Keratinocyte (primary cell): ENCODE data around the gene PXDN. TPM values are rescaled to one million over a fixed set of nuclear protein-coding genes. Genes with fewer than 3 reads are reported as not detected.

Source experiments
- DNase-seq: peaks from one replicate; pipeline ENCODE4 v3.0.0-alpha.2; 2011; ENCODE audit warnings: low read depth, missing footprints, low spot score
- FAIRE-seq: peaks from 2 replicates; lab custom pipeline; 2011; peaks lifted over from hg19 to GRCh38; lab: Jason Lieb, UNC
- H2AFZ ChIP-seq: 2 replicates; pipeline ENCODE4 v1.6.0; 2012; ENCODE audit warnings: low read length, control low read depth, inconsistent platforms; ENCODE audit not compliant: control insufficient read depth
- H3K27ac ChIP-seq: 2 replicates; pipeline ENCODE4 v1.5.1; 2011; ENCODE audit warnings: low read length; ENCODE audit not compliant: control insufficient read depth, insufficient read depth
- H3K27me3 ChIP-seq: 3 replicates; pipeline ENCODE4 v1.6.0; 2011; ENCODE audit warnings: low read length; ENCODE audit not compliant: control insufficient read depth, insufficient read depth; ENCODE audit errors: extremely low read depth
- H3K36me3 ChIP-seq, 2 experiments: 2 replicates in 1 of 2; 3 replicates in 1 of 2; pipeline ENCODE4 v1.5.1; 2011; ENCODE audit warnings: low read length in 2 of 2, mild to moderate bottlenecking in 1 of 2; ENCODE audit not compliant: control insufficient read depth in 2 of 2, insufficient read depth in 2 of 2; ENCODE audit errors: extremely low read depth in 1 of 2
- H3K4me1 ChIP-seq: 3 replicates; pipeline ENCODE4 v1.5.1; 2011; ENCODE audit warnings: low read length; ENCODE audit not compliant: control insufficient read depth, insufficient read depth; ENCODE audit errors: extremely low read depth
- H3K4me2 ChIP-seq: 3 replicates; pipeline ENCODE4 v1.6.0; 2011; ENCODE audit warnings: low read depth, low read length; ENCODE audit not compliant: control insufficient read depth, insufficient read depth; ENCODE audit errors: extremely low read depth
- H3K4me3 ChIP-seq, 3 experiments: fragments of 200-600 bp in 1 of 3; sonication (generic) in 1 of 3; 2 replicates in 2 of 3; 3 replicates in 1 of 3; pipeline ENCODE4 v1.5.1; 2011 to 2016; ENCODE audit warnings: low read length in 3 of 3, mild to moderate bottlenecking in 3 of 3, control low read depth in 2 of 3, inconsistent platforms in 1 of 3, low read depth in 1 of 3, mixed read lengths in 1 of 3, mixed run types in 1 of 3, moderate library complexity in 1 of 3; ENCODE audit not compliant: control insufficient read depth in 2 of 3, insufficient read depth in 2 of 3; ENCODE audit errors: extremely low read depth in 1 of 3
- H3K79me2 ChIP-seq: 2 replicates; pipeline ENCODE4 v1.6.0; 2012; ENCODE audit warnings: low read length; ENCODE audit not compliant: control insufficient read depth, insufficient read depth
- H3K9ac ChIP-seq: 3 replicates; pipeline ENCODE4 v1.6.0; 2011; ENCODE audit warnings: low read length; ENCODE audit not compliant: control insufficient read depth, insufficient read depth; ENCODE audit errors: extremely low read depth
- H3K9me1 ChIP-seq: 3 replicates; pipeline ENCODE4 v1.6.0; 2011; ENCODE audit warnings: low read length; ENCODE audit not compliant: control insufficient read depth, insufficient read depth; ENCODE audit errors: extremely low read depth
- H3K9me3 ChIP-seq: 2 replicates; pipeline ENCODE4 v1.5.1; 2012; ENCODE audit warnings: low read depth, low read length; ENCODE audit not compliant: control insufficient read depth
- H4K20me1 ChIP-seq: 3 replicates; pipeline ENCODE4 v1.6.0; 2011; ENCODE audit warnings: low read length; ENCODE audit not compliant: control insufficient read depth, insufficient read depth; ENCODE audit errors: extremely low read depth
- CTCF ChIP-seq, 3 experiments: IDR thresholded peaks in 1 of 3; conservative IDR thresholded peaks in 1 of 3; optimal IDR thresholded peaks in 1 of 3; 2 replicates in 2 of 3; 3 replicates in 1 of 3; pipeline versions ENCODE3 to v1.5.1; 2011; ENCODE audit warnings: low read length in 3 of 3, mild to moderate bottlenecking in 3 of 3, moderate library complexity in 2 of 3, control low read depth in 1 of 3, inconsistent platforms in 1 of 3; ENCODE audit not compliant: insufficient read depth in 2 of 3; ENCODE audit errors: extremely low read depth in 1 of 3
- EZH2 ChIP-seq: IDR thresholded peaks from one replicate; pipeline ENCODE4 v1.6.1; 2012; ENCODE audit warnings: inconsistent platforms, mild to moderate bottlenecking, low read length, moderate library complexity
- dilution Hi-C: fragments of 300-500 bp; cut with MboI; formaldehyde crosslinking; loops from one replicate; pipeline ENCODE4 v1.7.0; 2020; ENCODE audit warnings: low sequenced_read_pairs; ENCODE audit not compliant: extremely low pct_ligation_motif_present
- polyA plus RNA-seq, 5 experiments: library from polyadenylated mRNA; depleted of rRNA in 3 of 5; stranded (reverse) in 3 of 5; stranded (forward) in 1 of 5; unstranded in 1 of 5; fragments of >200 nt; gene quantifications; 1 replicate in 1 of 5; 2 replicates in 3 of 5; 3 replicates in 1 of 5; pipeline versions ENCODE4 v1.2.1 to v1.2.3, GENCODE V29; 2011 to 2012; ENCODE audit warnings: missing spikeins in 2 of 5, low read depth in 1 of 5, low replicate concordance in 1 of 5

Gene PXDN
- polyA plus RNA-seq, 1 donor (not counting 4 experiments of a cell fraction or from before 2014, with no cell fraction given) = 36.7 TPM

- no peak for FAIRE-seq
- H3K9me1 ChIP-seq = no peaks in the 10 kb centered on the region
Observed at GRCh38 chr2:1664698-1665097, 79.6 kb downstream of the PXDN start.

GRCh38 chr2:1664076-1664605, 80.2 kb downstream of the PXDN start:
- Histone ChIP-seq H3K4me1 (no peaks in the 10 kb centered on the region), H4K20me1 (no peaks in the 10 kb centered on the region), H3K9ac (no peak overlapping the region), H3K27me3 (no peaks in the 10 kb centered on the region), H3K9me3 (no peaks in the 10 kb centered on the region), H3K9me1 (no peaks in the 10 kb centered on the region), H3K27ac (no peak overlapping the region), H3K4me2 (no peak overlapping the region), H3K4me3 (no peak overlapping the region), H3K79me2 (no peaks in the 10 kb centered on the region), H3K36me3 (peaks cover 8 to 30% of the 10 kb centered on the region in 2 experiments), H2AFZ (no peak overlapping the region)
- TF ChIP-seq EZH2 = no peak
- TF ChIP-seq CTCF (optimal IDR thresholded peaks at IDR 0.05 in 1 of 3, IDR thresholded peaks at IDR 0.05 in 1 of 3, conservative IDR thresholded peaks at IDR 0.05 in 1 of 3; ENCODE audit: extremely low read depth in 1 of 3, insufficient read depth in 2 of 3, low read length in 3 of 3) = no peak
- DNase-seq (no peak), FAIRE-seq (no peak)
- dilution Hi-C loops = no loop called here

More at GRCh38 chr2:1664698-1665097, 79.6 kb downstream of the PXDN start:
- no peak overlapping the region for H3K4me3 ChIP-seq
- no peak overlapping the region for H3K9ac ChIP-seq
- H3K4me2 ChIP-seq = no peak overlapping the region
- H3K36me3 ChIP-seq = peaks cover 8 to 30% of the 10 kb centered on the region in 2 experiments
- H2AFZ ChIP-seq = no peak overlapping the region
- H3K4me1 ChIP-seq = no peaks in the 10 kb centered on the region
- no peaks in the 10 kb centered on the region for H3K27me3 ChIP-seq
- no peaks in the 10 kb centered on the region for H4K20me1 ChIP-seq
- no peaks in the 10 kb centered on the region for H3K9me3 ChIP-seq
- H3K79me2 ChIP-seq = no peaks in the 10 kb centered on the region
- no peak overlapping the region for H3K27ac ChIP-seq
- no peak for TF ChIP-seq EZH2
- no peak for TF ChIP-seq CTCF (optimal IDR thresholded peaks at IDR 0.05 in 1 of 3, IDR thresholded peaks at IDR 0.05 in 1 of 3, conservative IDR thresholded peaks at IDR 0.05 in 1 of 3; ENCODE audit: extremely low read depth in 1 of 3, insufficient read depth in 2 of 3, low read length in 3 of 3)
- DNase-seq = no peak
- dilution Hi-C loops = no loop called here
